Inflammatory macrophage (primary cell): ENCODE measurements around the gene TBR1.

Experiments
- DNase-seq, 2 donors: peaks; one replicate each; pipeline ENCODE4 v3.0.0-alpha.2; 2020 to 2022

The TBR1 gene

DNA sequence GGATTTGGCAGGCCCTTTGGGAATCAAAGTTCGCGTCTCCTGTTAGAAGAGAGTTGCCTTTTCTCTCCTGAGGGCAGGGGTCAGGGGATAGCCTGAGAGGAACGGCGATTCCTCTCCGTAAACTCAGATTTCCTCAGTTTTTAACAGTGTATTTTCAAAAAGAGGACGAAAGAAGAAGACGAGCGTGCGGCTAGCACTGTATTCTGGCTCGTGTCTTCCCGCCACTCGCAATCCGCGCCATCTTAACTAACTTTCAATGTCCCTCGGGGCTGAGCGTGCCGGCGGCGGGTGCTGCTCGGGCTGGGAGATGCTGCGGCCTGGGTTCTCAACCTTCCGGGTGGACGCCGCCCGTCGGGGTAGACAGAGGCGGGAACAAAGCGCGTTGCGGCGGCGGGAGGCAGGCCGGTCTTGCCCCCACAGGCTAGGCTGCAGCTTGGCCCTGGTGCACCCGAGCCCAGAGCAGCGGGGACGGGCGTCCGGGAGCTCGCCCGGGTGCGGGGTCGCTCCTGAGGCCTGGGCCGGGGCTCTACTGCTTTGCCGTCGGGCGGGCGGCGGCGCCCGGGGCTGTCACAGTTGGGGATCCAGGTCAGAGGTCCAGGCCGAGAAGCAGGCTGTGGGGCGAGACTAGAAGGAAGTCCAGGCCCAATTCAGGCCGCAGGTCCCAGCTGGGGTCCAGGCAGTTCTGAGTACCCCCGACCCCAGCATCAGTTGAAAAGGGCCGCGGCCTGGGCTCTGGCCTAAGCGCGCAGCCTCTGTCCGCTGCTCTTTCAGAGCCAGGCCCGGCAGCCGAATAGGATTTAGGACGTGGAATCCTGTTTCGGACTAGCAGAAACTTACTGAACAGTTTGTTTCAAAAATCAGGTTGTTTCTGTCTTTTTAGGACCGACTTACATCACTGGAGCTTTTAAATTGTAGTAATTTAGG, 11.8 kb downstream of the TBR1 start:
- DNase-seq = no peak

DNA sequence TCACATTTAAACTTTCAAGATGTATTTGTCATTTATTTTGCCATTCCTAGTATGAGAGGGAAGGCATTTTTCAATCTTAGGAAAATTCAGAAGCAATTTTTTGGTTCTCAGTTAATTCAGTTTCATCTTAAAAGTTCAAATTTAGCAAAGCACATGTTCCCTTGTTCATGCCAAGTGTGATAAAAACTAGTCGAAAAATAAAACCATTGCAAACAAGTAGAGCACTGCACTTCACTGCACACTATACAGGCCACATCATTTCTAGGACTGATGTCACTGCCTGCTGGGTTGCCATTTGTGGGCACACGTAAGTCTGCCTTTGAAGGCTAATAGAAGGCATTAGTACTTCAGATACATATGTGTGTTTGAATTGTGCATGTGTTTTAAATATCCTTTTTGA, 14.3 kb downstream of the TBR1 start:
- no peak for DNase-seq

DNA sequence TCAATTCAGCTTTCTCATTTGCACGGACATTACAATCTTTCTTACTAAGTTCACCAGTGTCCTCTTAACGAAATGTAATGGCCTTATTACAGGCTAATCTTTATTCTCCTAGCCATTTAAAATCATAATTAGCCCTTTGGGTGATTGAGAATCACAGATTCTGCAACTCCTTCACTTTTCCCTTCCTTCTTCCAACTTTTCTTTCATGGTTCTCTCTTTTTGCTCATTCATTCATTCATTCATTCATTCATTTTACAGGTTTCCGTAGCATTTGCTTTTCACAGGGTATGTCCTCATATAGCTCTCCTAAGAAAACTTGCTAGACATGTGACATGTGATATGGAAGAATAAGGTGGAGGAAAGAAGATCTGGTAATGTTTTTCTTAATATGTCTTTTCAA, 16.0 kb downstream of the TBR1 start:
- DNase-seq = no peak

DNA sequence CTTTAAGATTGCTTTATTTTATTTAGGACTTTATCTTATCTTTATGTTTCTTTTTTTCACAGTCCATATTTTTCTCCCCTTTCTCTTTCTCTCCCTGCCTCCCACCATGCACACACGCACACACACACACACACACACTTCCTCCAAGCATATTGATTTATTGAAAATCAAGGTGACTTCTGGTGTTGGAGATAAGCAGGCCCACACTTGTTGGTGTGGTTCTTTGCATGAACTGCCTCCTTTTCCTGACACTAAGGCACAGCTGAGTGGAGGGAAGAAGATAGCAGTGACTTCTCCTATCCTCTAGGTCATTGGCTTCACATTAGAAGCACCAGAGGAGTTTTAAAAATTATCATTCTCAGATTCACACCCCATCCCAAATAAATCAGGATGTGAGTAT, 18.0 kb downstream of the TBR1 start:
- DNase-seq = no peak

DNA sequence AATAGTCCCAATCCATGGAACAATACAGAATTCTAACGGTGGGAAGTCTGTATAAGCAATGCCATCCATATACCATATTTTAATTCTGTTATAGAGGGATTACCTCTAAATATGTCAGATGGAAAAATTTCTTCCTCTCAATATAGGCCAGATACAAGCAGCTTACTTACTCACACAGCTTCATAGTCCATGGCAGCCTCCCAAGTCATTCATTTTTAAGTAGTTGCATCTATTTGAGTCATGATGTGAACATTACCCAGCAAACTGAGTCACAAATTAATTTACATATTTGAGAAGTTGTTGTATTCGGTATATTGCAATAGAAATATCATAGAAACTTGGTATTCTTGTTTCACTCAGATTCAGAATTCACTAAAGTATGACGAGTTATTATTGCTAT, 20.3 kb downstream of the TBR1 start:
- DNase-seq = no peak

DNA sequence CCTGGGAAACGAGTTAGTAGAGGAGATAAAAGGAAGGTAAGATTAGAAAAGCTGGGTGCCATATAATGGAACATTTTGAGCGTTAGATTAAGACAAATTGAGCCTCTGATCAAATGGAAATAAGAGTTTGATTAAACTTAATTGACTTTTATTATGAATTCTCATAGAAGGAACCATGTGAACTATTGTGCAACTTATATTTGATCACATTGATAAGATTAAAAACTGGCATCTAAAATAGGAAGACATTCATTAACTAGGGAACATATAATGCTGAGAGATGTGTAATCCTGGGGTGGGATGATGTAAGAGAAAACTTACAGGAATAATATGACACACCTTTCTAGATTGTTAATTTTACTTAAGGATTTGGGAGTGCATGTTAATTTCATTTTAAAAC, 22.5 kb downstream of the TBR1 start:
- no peak for DNase-seq

DNA sequence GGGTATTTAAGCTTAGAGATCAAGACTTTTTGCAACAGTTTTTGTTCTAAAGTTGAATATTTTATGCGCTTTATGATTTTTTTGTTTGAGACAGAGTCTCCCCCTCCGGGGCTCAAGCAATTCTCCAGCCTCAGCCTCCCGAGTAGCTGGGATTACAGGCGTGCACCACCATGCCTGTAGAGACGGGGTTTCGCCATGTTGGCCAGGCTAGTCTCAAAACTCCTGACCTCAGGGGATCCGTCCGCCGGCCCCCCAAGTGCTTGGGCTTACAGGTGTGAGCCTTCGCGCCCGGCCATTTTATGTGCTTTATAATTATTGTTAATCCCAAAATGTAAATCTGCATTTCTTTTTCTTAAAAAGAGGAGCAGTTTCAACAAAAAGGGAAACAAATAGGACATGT, 29.0 kb downstream of the TBR1 start:
- no peak for DNase-seq

DNA sequence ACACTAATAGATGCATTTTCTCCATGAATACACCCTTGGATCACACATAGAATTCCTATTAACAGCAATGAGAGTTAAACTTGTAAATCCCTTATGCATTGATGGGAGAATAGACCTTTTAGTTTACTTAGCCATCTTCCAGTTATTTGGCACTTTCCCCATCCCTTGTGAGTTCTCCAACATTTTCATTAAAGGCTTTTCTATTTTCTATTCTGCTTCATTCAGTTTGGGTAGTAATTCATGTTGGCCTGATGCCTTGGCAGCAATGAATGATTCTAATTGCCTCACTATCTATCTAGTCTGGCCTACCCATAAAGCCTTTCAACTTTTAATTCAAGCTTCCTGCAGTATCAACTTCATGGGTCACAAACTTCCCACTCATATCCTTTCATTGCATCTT, 32.3 kb downstream of the TBR1 start:
- no peak for DNase-seq

DNA sequence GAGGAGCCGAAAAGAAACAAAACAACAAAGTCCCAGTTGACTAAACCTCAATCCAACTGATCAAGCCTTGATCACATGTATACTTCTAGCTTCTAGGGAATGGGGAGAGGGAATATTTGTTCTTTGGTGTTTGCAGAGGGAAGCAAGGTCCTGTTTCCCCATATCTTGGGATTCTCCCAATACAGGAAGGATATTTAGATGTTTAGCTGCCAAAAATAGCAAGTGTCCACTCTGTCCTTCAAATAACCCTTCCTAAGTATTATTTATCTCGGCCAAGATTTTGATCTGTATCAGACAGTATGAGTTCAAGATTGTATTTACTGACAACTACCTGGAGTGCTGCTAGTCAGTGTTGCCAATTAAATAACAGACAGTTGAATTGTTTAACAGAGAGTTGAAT, 55.5 kb downstream of the TBR1 start:
- DNase-seq = no peak

DNA sequence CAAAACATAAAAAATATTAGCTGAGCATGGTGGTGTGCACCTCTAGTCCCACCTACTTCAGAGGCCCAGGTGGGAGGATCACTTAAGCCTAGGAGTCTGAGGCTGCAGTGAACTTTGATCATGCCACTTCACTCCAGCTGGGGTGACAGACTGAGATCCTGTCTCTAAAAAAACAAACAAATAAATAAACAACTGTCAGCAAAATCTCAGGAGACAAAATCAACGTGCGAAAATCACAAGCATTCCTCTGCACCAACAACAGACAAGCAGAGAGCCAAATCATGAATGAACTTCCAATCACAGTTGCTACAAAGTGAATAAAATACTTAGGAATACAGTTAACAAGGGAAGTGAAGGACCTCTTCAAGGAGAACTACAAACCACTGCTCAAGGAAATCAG, 58.8 kb downstream of the TBR1 start:
- DNase-seq = no peak
